Measurements from ENCODE around the gene PLXNB3. TPM values are rescaled to one million over a fixed set of nuclear protein-coding genes. Genes with fewer than 3 reads are reported as not detected.

The PLXNB3 gene
- total RNA-seq, 1 donor from 2014 or later, result 0.71 TPM

DNA sequence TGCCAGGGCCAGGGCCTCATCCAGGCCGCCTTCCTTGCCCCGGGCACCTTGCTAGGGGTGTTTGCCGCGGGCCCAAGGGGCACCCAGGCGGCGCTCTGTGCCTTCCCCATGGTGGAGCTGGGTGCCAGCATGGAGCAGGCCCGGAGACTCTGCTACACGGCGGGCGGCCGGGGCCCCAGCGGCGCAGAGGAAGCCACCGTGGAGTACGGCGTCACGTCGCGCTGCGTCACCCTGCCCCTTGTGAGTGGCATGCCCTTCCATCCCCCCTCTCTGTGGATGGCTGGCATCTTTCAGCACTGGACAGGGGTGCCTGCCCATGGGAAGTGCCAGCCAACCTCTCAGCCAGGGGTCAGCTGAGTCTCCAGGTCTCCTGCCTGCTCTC is 3.6 kb downstream of the PLXNB3 start:
- no peaks in the 10 kb centered on the region for H3K36me3 Mint-ChIP-seq
- no peaks in the 10 kb centered on the region for H3K9me3 ChIP-seq (ENCODE audit: low read depth)
- no peaks in the 10 kb centered on the region for H3K79me2 ChIP-seq (ENCODE audit: low read depth)
- H3K27me3 Mint-ChIP-seq (ENCODE audit: insufficient read depth, low read depth), result no peaks in the 10 kb centered on the region
- no peak overlapping the region for H3K9ac ChIP-seq
- H3F3A ChIP-seq (ENCODE audit: low read depth), result no peaks in the 10 kb centered on the region
- H3K9me3 Mint-ChIP-seq, result peaks cover 10% of the 10 kb centered on the region
- peaks cover 12% of the 10 kb centered on the region for H3K4me1 Mint-ChIP-seq
- H3K4me3 ChIP-seq, result no peak overlapping the region
- H4K20me1 ChIP-seq (ENCODE audit: low read depth), result no peaks in the 10 kb centered on the region
- H3K4me2 ChIP-seq, result no peak overlapping the region
- no peak for DNase-seq (ENCODE audit: low spot score)
- no peak overlapping the region for H2AFZ ChIP-seq (replicated peaks)
- no peaks in the 10 kb centered on the region for H3K4me1 ChIP-seq
- H3K27me3 ChIP-seq, result no peaks in the 10 kb centered on the region
- H3K27ac ChIP-seq, result no peak overlapping the region
- H3K4me3 Mint-ChIP-seq, result no peak overlapping the region
- TF ChIP-seq CTCF (IDR thresholded peaks at IDR 0.05), result no peak
- TF ChIP-seq EZH2phosphoT487 (IDR thresholded peaks at IDR 0.05), result no peak
- no peak for TF ChIP-seq EZH2 (IDR thresholded peaks at IDR 0.05)
- no peaks in the 10 kb centered on the region for H3K36me3 ChIP-seq
- H3K27ac Mint-ChIP-seq, result no peak overlapping the region

DNA sequence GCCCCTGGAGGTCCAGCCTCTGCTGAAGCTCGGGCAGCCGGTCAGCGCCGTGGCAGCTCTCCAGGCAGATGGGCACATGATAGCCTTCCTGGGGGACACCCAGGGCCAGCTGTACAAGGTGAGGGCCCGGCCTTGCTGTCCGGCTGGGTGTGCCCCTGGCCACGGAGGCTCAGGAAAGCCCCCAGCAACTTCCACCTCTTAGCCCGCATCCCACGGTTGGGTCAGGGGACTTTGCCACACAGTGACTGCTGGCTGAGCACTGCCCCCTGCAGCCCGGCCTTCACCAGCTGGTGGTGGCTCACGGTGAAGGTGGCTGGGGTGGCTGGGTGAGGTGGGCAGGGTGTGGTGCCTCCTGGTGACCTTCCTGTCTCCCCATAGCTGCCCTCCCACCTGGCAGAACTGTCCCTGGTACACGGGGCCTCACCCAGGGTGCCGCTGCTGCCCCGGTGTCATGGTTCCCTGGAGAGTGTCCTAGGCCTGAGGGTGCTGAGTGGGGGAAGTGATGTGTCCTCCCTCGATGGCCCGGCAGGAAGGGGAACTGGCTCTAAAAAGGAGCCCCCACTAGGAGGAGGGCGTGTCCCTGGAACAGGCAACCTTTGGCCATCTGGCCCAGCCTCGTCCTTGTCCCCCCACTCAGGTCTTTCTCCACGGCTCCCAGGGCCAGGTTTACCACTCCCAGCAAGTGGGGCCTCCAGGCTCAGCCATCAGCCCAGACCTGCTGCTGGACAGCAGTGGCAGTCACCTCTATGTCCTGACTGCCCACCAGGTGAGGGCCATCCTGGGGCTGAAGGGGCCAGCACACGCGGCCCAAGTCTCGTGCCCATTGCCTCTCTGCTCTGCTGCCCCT is 4.5 kb downstream of the PLXNB3 start:
- H3K4me2 ChIP-seq, result no peak overlapping the region
- H3K27me3 Mint-ChIP-seq (ENCODE audit: insufficient read depth, low read depth), result no peaks in the 10 kb centered on the region
- H2AFZ ChIP-seq (replicated peaks), result no peak overlapping the region
- no peaks in the 10 kb centered on the region for H3K27me3 ChIP-seq
- H3K4me1 ChIP-seq, result no peaks in the 10 kb centered on the region
- peaks cover 12% of the 10 kb centered on the region for H3K4me1 Mint-ChIP-seq
- peaks cover 5% of the 10 kb centered on the region for H3K9me3 Mint-ChIP-seq
- H3K9ac ChIP-seq, result no peak overlapping the region
- H3K27ac Mint-ChIP-seq, result no peak overlapping the region
- H4K20me1 ChIP-seq (ENCODE audit: low read depth), result no peaks in the 10 kb centered on the region
- no peaks in the 10 kb centered on the region for H3K36me3 Mint-ChIP-seq
- no peaks in the 10 kb centered on the region for H3K79me2 ChIP-seq (ENCODE audit: low read depth)
- no peaks in the 10 kb centered on the region for H3F3A ChIP-seq (ENCODE audit: low read depth)
- no peak overlapping the region for H3K4me3 ChIP-seq
- H3K9me3 ChIP-seq (ENCODE audit: low read depth), result no peaks in the 10 kb centered on the region
- no peak for DNase-seq (ENCODE audit: low spot score)
- H3K36me3 ChIP-seq, result no peaks in the 10 kb centered on the region
- no peak overlapping the region for H3K27ac ChIP-seq
- TF ChIP-seq EZH2phosphoT487 (IDR thresholded peaks at IDR 0.05) (no peak), CTCF (IDR thresholded peaks at IDR 0.05) (no peak), EZH2 (IDR thresholded peaks at IDR 0.05) (no peak)
- H3K4me3 Mint-ChIP-seq, result no peak overlapping the region

DNA sequence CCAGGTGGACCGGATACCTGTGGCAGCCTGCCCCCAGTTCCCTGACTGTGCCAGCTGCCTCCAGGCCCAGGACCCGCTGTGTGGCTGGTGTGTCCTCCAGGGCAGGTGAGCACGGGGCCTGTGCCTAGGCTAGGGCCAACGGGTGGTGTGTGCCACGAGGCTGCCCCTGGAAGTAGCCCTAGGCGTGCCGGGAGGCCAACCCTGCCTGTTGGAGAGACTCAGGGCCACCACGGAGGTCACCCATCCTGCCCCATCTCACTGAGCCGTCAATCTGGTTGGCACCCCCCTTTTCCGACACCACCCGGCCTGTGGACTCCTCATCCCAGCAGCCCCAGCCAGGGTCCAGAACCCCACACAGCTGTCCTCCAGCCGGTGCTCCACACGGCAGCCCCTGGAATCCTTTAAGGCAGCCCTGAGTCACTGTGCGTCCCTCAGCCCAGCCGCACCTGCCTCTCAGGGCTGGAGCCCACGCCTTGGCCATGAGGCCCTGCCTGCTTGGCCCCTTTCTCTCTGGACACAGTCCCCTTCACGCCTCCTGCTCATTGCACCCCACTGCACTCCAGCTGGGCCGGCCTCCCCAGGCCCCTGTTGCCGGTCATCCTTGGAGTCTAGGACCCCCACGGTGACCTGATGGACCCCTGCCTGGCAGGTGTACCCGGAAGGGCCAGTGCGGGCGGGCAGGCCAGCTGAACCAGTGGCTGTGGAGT is 5.3 kb downstream of the PLXNB3 start:
- Mint-ChIP-seq H3K27me3 (ENCODE audit: insufficient read depth, low read depth) (no peaks in the 10 kb centered on the region), H3K27ac (no peak overlapping the region), H3K36me3 (no peaks in the 10 kb centered on the region), H3K9me3 (peaks cover 4% of the 10 kb centered on the region), H3K4me3 (no peak overlapping the region), H3K4me1 (peaks cover 9% of the 10 kb centered on the region)
- Histone ChIP-seq H3K4me2 (no peak overlapping the region), H3K27ac (no peak overlapping the region), H3K9me3 (ENCODE audit: low read depth) (no peaks in the 10 kb centered on the region), H3K4me1 (no peaks in the 10 kb centered on the region), H3K9ac (no peak overlapping the region), H3K79me2 (ENCODE audit: low read depth) (no peaks in the 10 kb centered on the region), H2AFZ (replicated peaks) (no peak overlapping the region), H4K20me1 (ENCODE audit: low read depth) (no peaks in the 10 kb centered on the region), H3K36me3 (no peaks in the 10 kb centered on the region), H3F3A (ENCODE audit: low read depth) (no peaks in the 10 kb centered on the region), H3K27me3 (no peaks in the 10 kb centered on the region), H3K4me3 (no peak overlapping the region)
- TF ChIP-seq CTCF (IDR thresholded peaks at IDR 0.05) (no peak), EZH2phosphoT487 (IDR thresholded peaks at IDR 0.05) (no peak), EZH2 (IDR thresholded peaks at IDR 0.05) (no peak)
- no peak for DNase-seq (ENCODE audit: low spot score)
